ENCODE measurements around the gene ARHGAP24. TPM values are rescaled to one million over a fixed set of nuclear protein-coding genes. Genes with fewer than 3 reads are reported as not detected.

The ARHGAP24 gene
- total RNA-seq, 6 experiments from 2014 or later = 4.0 to 7.3 (median 6.1) TPM

DNA sequence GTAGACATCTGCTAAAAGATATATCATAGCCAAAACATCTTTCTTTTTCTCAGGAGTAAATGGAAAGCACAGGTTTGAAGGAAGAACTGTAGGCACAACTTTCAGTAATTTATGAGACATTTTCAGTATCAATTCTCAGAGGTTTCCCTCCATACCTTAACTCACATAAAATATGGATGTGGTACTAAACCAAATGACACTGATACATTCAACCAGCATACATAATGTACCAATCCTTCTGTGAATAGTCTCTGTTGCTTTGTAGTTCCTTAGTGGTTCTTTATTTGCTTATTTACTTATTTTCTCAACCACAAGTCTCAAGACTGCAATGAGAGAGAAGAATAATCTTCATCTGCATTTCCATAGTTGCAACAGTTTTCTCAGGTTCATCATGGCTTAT lies 96.1 kb downstream of the ARHGAP24 start:
- no peak for ATAC-seq

GRCh38 chr4:85573270-85573669 lies 98.3 kb downstream of the ARHGAP24 start:
- no peaks in the 10 kb centered on the region for H3K4me1 ChIP-seq
- ATAC-seq (no peak), DNase-seq (no peak)
- intact Hi-C loops (cut with DNase I) = no loop called here
- no peak overlapping the region for H3K4me3 ChIP-seq
- H3K27me3 ChIP-seq = no peaks in the 10 kb centered on the region
- TF ChIP-seq CTCF (IDR thresholded peaks at IDR 0.05) = no peak
- TF ChIP-seq POLR2A (IDR thresholded peaks at IDR 0.05) = no peak
- H3K9me3 ChIP-seq = no peaks in the 10 kb centered on the region
- WGBS (ENCODE audit: insufficient coverage, low coverage, low lambda C conversion rate, missing lambda C conversion rate) = 77% methylated on average over 1 of the region's 1 CpG
- H3K36me3 ChIP-seq = no peaks in the 10 kb centered on the region
- H3K27ac ChIP-seq = no peak overlapping the region

More for the DNA sequence above, 96.1 kb downstream of the ARHGAP24 start:
- intact Hi-C loops (cut with DNase I) = no loop called here
- no peaks in the 10 kb centered on the region for H3K9me3 ChIP-seq
- H3K4me1 ChIP-seq = no peaks in the 10 kb centered on the region
- H3K4me3 ChIP-seq = no peak overlapping the region
- TF ChIP-seq POLR2A (IDR thresholded peaks at IDR 0.05) = no peak
- TF ChIP-seq CTCF (IDR thresholded peaks at IDR 0.05) = no peak
- H3K27me3 ChIP-seq = no peaks in the 10 kb centered on the region
- DNase-seq = no peak
- H3K27ac ChIP-seq = no peak overlapping the region
- H3K36me3 ChIP-seq = no peaks in the 10 kb centered on the region

- 80% methylated on average over 4 of the region's 4 CpGs for WGBS (ENCODE audit: insufficient coverage, low coverage, low lambda C conversion rate, missing lambda C conversion rate)
- Histone ChIP-seq H3K9me3 (no peaks in the 10 kb centered on the region), H3K27ac (no peak overlapping the region), H3K4me1 (no peaks in the 10 kb centered on the region), H3K36me3 (no peaks in the 10 kb centered on the region), H3K4me3 (no peak overlapping the region), H3K27me3 (no peaks in the 10 kb centered on the region)
- DNase-seq (no peak), ATAC-seq (no peak)
- intact Hi-C loops (cut with DNase I) = no loop called here
- TF ChIP-seq POLR2A (IDR thresholded peaks at IDR 0.05) (no peak), CTCF (IDR thresholded peaks at IDR 0.05) (no peak)
Observed at GRCh38 chr4:85577307-85577706, 102.4 kb downstream of the ARHGAP24 start.

DNA sequence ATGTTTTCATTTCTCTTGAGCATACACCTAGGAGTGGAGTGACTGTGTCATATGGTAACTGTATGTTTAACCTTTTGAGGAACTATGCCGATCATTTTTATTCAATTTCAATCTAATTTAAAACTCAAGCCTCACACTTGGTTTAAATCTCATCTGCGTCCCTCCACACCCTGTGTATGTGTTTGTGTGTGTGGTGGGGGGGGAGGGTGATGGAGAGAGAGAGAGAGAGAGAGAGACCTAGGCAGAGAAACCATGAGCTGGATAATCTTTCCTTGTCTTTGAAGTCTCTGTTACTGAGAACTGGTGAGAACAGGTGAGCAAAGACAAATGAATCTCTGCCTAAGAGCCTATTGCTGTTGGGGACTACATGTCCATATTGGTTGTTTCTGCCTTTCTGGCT lies 105.0 kb downstream of the ARHGAP24 start:
- ATAC-seq (no peak), DNase-seq (no peak)
- Histone ChIP-seq H3K27me3 (no peaks in the 10 kb centered on the region), H3K4me1 (no peaks in the 10 kb centered on the region), H3K4me3 (no peak overlapping the region), H3K27ac (no peak overlapping the region), H3K9me3 (no peaks in the 10 kb centered on the region), H3K36me3 (no peaks in the 10 kb centered on the region)
- WGBS (ENCODE audit: insufficient coverage, low coverage, low lambda C conversion rate, missing lambda C conversion rate) = 58% methylated on average over 2 of the region's 2 CpGs
- TF ChIP-seq POLR2A (IDR thresholded peaks at IDR 0.05) (no peak), CTCF (IDR thresholded peaks at IDR 0.05) (no peak)
- intact Hi-C loops (cut with DNase I) = no loop called here

DNA sequence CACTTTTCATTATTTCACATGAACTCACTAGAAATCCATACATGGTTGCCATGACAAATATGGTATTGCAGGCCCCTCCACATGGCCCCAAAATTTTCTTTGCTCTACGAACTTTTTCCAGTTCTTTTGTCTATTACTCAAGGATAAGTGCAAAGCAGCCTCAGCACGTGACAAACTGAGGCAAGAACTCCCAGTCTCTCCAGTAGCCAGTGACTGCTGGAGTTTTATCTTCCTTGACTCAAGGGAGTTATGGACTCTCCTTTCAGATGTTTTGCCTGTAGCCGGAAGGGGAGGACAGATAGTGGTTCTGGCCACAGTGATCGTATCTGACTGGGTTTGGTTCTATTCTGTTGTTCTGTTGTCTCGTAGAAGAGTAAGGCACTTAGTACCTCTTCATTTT lies 105.5 kb downstream of the ARHGAP24 start:
- H3K4me3 ChIP-seq = no peak overlapping the region
- no peaks in the 10 kb centered on the region for H3K27me3 ChIP-seq
- ATAC-seq = no peak
- intact Hi-C loops (cut with DNase I) = no loop called here
- 64% methylated on average over 5 of the region's 5 CpGs for WGBS (ENCODE audit: insufficient coverage, low coverage, low lambda C conversion rate, missing lambda C conversion rate)
- no peaks in the 10 kb centered on the region for H3K36me3 ChIP-seq
- H3K9me3 ChIP-seq = no peaks in the 10 kb centered on the region
- H3K4me1 ChIP-seq = no peaks in the 10 kb centered on the region
- no peak for TF ChIP-seq POLR2A (IDR thresholded peaks at IDR 0.05)
- TF ChIP-seq CTCF (IDR thresholded peaks at IDR 0.05) = no peak
- no peak for DNase-seq
- H3K27ac ChIP-seq = no peak overlapping the region

Measured in right lobe of liver (tissue), 6 donors.